Omental fat pad (tissue), 4 donors: ENCODE data around the gene GZF1. TPM values are rescaled to one million over a fixed set of nuclear protein-coding genes. Genes with fewer than 3 reads are reported as not detected.

Experiments
- ATAC-seq: fragments of 150-250 bp; one replicate; pipeline ENCODE4 v1.9.1; 2016; ENCODE audit warnings: mild to moderate bottlenecking, moderate library complexity; ENCODE audit not compliant: low FRiP score
- DNase-seq: peaks from one replicate; pipeline ENCODE4 v3.0.0-alpha.2; 2019; ENCODE audit warnings: low spot score
- CTCF ChIP-seq, 3 donors: fragments of 450-650 bp; IDR thresholded peaks; one replicate each; pipeline ENCODE4 v1.5.1; 2016 to 2017; ENCODE audit warnings: antibody characterized with exemption in 3 of 3, mild to moderate bottlenecking in 3 of 3, moderate library complexity in 2 of 3
- total RNA-seq, 4 donors: library from RNA; depleted of rRNA; stranded (reverse); fragments of >200 nt; gene quantifications; one replicate each; pipeline ENCODE4 v1.1.0, GENCODE V29; 2016

Gene GZF1
- total RNA-seq, 4 donors from 2014 or later: 12.7 to 29.0 (median 18.8) TPM

- TF ChIP-seq CTCF (IDR thresholded peaks at IDR 0.05): no peak
Observed at GRCh38 chr20:23375827-23376226, 13.8 kb downstream of the GZF1 start.

GRCh38 chr20:23379772-23380171, 17.8 kb downstream of the GZF1 start:
- no peak for TF ChIP-seq CTCF (IDR thresholded peaks at IDR 0.05)
- DNase-seq (no peak), ATAC-seq (no peak)

More at GRCh38 chr20:23375827-23376226, 13.8 kb downstream of the GZF1 start:
- DNase-seq: no peak
- ATAC-seq: no peak

- no peak for ATAC-seq
- no peak for DNase-seq
- no peak for TF ChIP-seq CTCF (IDR thresholded peaks at IDR 0.05)
Observed at GRCh38 chr20:23381876-23382275, 19.9 kb downstream of the GZF1 start.

- DNase-seq: no peak
- no peak for TF ChIP-seq CTCF (IDR thresholded peaks at IDR 0.05)
- no peak for ATAC-seq
Observed at GRCh38 chr20:23386304-23387117, 24.5 kb downstream of the GZF1 start.

- TF ChIP-seq CTCF (IDR thresholded peaks at IDR 0.05): no peak
- DNase-seq (no peak), ATAC-seq (no peak)
Observed at GRCh38 chr20:23387118-23387443, 25.1 kb downstream of the GZF1 start.

GRCh38 chr20:23390091-23390774, 28.3 kb downstream of the GZF1 start:
- no peak for TF ChIP-seq CTCF (IDR thresholded peaks at IDR 0.05)
- ATAC-seq: no peak
- DNase-seq: no peak
